ENCODE results near the gene DTNB. TPM values are rescaled to one million over a fixed set of nuclear protein-coding genes. Genes with fewer than 3 reads are reported as not detected.

Gene DTNB
- total and polyA plus RNA-seq, 2 of the 4 experiments (the other 2 are of a cell fraction) = 3.8 to 5.3 TPM

DNA sequence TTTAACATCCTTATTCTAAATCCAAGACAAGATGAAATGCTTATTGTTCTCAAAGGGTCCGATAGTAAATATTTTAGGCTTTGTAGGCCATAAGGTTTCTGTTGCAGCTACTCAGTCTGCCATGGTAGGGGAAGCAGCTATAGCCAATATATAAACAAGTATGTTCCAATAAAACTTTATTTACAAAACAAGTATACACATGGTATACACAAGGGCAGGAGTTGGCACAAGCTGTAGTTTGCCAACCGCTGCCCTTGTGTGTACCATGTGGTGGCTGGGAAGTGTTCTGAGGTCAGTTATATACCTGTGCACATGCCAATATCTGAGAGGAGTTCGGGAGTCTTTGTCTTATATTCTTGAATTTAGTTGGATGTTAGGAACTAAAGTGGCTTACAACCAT is 205.6 kb downstream of the DTNB start:
- Histone ChIP-seq H3K4me3 (ENCODE audit: insufficient read depth, low read depth, low read length) (no peak overlapping the region), H3K27me3 (ENCODE audit: control insufficient read depth, insufficient read depth, low read length) (no peaks in the 10 kb centered on the region), H3K9ac (ENCODE audit: low read depth, low read length) (no peak overlapping the region), H3K4me2 (ENCODE audit: low read depth, low read length) (no peak overlapping the region), H3K56ac (ENCODE audit: extremely low read depth, insufficient read depth, low read length) (no peak overlapping the region), H4K5ac (ENCODE audit: low read depth, low read length) (no peak overlapping the region), H2AFZ (replicated peaks; ENCODE audit: low read length, poor library complexity) (no peak overlapping the region), H3K23ac (ENCODE audit: low read depth, low read length) (no peak overlapping the region), H2AK5ac (ENCODE audit: low read depth, low read length) (no peak overlapping the region), H3K9me1 (ENCODE audit: insufficient read depth, low read length) (no peaks in the 10 kb centered on the region), H3K4ac (ENCODE audit: low read depth, low read length) (no peak overlapping the region), H2BK120ac (ENCODE audit: low read depth, low read length) (no peak overlapping the region), H3K36me3 (ENCODE audit: control insufficient read depth, insufficient read depth, low read length) (no peaks in the 10 kb centered on the region), H2BK15ac (ENCODE audit: low read depth, low read length) (no peak overlapping the region), H3K9me3 (ENCODE audit: control insufficient read depth, insufficient read depth, low read length) (no peaks in the 10 kb centered on the region), H3K79me1 (ENCODE audit: low read depth in 1 of 2, low read length in 2 of 2) (no peaks in the 10 kb centered on the region), H3K18ac (ENCODE audit: low read depth, low read length) (no peak overlapping the region), H4K20me1 (ENCODE audit: insufficient read depth, low read length) (no peaks in the 10 kb centered on the region), H2AK9ac (replicated peaks; ENCODE audit: low read depth, low read length, poor library complexity) (no peak overlapping the region), H3K27ac (ENCODE audit: insufficient read depth, low read length) (no peak overlapping the region), H3K4me1 (ENCODE audit: control insufficient read depth, insufficient read depth, low read length) (no peaks in the 10 kb centered on the region), H4K91ac (ENCODE audit: insufficient read depth, low read depth, low read length) (no peak overlapping the region), H2BK20ac (ENCODE audit: low read depth, low read length) (no peak overlapping the region), H3K14ac (replicated peaks; ENCODE audit: low read depth, low read length) (no peak overlapping the region), H4K8ac (ENCODE audit: low read depth in 2 of 2, low read length in 2 of 2) (no peak overlapping the region), H2BK5ac (ENCODE audit: low read depth, low read length, poor library complexity, severe bottlenecking) (no peak overlapping the region)
- DNase-seq (no peak), ATAC-seq (ENCODE audit: low read depth) (no peak)
- no CpG with 5 or more reads among the region's 3 CpGs for WGBS, 2 experiments (ENCODE audit: extremely low coverage in 2 of 2, insufficient read length in 1 of 2)
- TF ChIP-seq CTCF (conservative IDR thresholded peaks at IDR 0.05; ENCODE audit: low read depth, low read length) (no peak), RAD21 (IDR thresholded peaks at IDR 0.05; ENCODE audit: low read length) (no peak), RCOR1 (IDR thresholded peaks at IDR 0.05; ENCODE audit: insufficient replicate concordance, low read length) (no peak), POLR2A (IDR thresholded peaks at IDR 0.05; ENCODE audit: low read depth, low read length) (no peak), FOS (IDR thresholded peaks at IDR 0.05; ENCODE audit: low read depth, low read length) (no peak), ELK1 (IDR thresholded peaks at IDR 0.05; ENCODE audit: borderline replicate concordance, low read depth, low read length) (no peak), SMC3 (IDR thresholded peaks at IDR 0.05; ENCODE audit: low read depth, low read length) (no peak), RFX5 (IDR thresholded peaks at IDR 0.05; ENCODE audit: low read depth, low read length) (no peak), MAZ (IDR thresholded peaks at IDR 0.05; ENCODE audit: borderline replicate concordance, low read depth, low read length) (no peak), BHLHE40 (IDR thresholded peaks at IDR 0.05; ENCODE audit: low read depth, low read length) (no peak), MAFK (IDR thresholded peaks at IDR 0.05; ENCODE audit: low read depth, low read length) (no peak)
- no TSS peak for BruUV-seq (replicated peaks)
- intact Hi-C loops (cut with micrococcal nuclease) = no loop called here
- ChIA-PET CTCF (no interaction called here), POLR2A (ENCODE audit: unreplicated experiment) (no interaction called here)
- dilution Hi-C loops (cut with HindIII; ENCODE audit: low sequenced_read_pairs, unreplicated experiment) = no loop called here
- in situ Hi-C loops (cut with MboI; ENCODE audit: low sequenced_read_pairs) = no loop called here
